HepG2 (cell line): ENCODE results near the gene HMCN2. TPM values are rescaled to one million over a fixed set of nuclear protein-coding genes. Genes with fewer than 3 reads are reported as not detected.

ENCODE experiments used
- BRF2 ChIP-seq: sonication (generic); formaldehyde crosslinking; IDR thresholded peaks from 2 replicates; pipeline ENCODE4 v1.8.1; 2022; ENCODE audit warnings: mild to moderate bottlenecking, missing genetic modification reagents
- CENPBD1 ChIP-seq: sonication (generic); formaldehyde crosslinking; IDR thresholded peaks from 2 replicates; pipeline ENCODE4 v1.8.0; 2022; ENCODE audit warnings: missing genetic modification reagents, low read depth, mild to moderate bottlenecking, borderline replicate concordance
- DNMT1 ChIP-seq: sonication (generic); formaldehyde crosslinking; IDR thresholded peaks from 2 replicates; pipeline ENCODE4 v1.5.1; 2020; ENCODE audit warnings: mild to moderate bottlenecking, missing genetic modification reagents
- ETS1 ChIP-seq: sonication (generic); formaldehyde crosslinking; IDR thresholded peaks from 2 replicates; pipeline ENCODE4 v1.4.0; 2020; ENCODE audit warnings: missing genetic modification reagents
- GLMP ChIP-seq: sonication (generic); formaldehyde crosslinking; IDR thresholded peaks from 2 replicates; pipeline ENCODE4 v1.9.0; 2021; ENCODE audit warnings: missing genetic modification reagents, mild to moderate bottlenecking, borderline replicate concordance
- HDAC2 ChIP-seq: sonication (generic); formaldehyde crosslinking; IDR thresholded peaks from 2 replicates; pipeline ENCODE4 v1.4.0; 2020; ENCODE audit warnings: missing genetic modification reagents
- HNRNPLL ChIP-seq: fragments of 200-400 bp; formaldehyde crosslinking; IDR thresholded peaks from 2 replicates; pipeline ENCODE4 v1.6.1; 2017; ENCODE audit warnings: mild to moderate bottlenecking, low read depth, low read length; ENCODE audit not compliant: poor library complexity, severe bottlenecking
- HOXA7 ChIP-seq: sonication (generic); formaldehyde crosslinking; IDR thresholded peaks from 2 replicates; pipeline ENCODE4 v1.8.1; 2022; ENCODE audit warnings: mild to moderate bottlenecking, missing genetic modification reagents, moderate library complexity
- JUNB ChIP-seq: sonication (generic); formaldehyde crosslinking; IDR thresholded peaks from 2 replicates; pipeline ENCODE4 v1.8.0; 2022; ENCODE audit warnings: missing genetic modification reagents, mild to moderate bottlenecking, borderline replicate concordance
- KDM5B ChIP-seq: sonication (generic); formaldehyde crosslinking; IDR thresholded peaks from 2 replicates; pipeline ENCODE4 v1.4.0; 2020; ENCODE audit warnings: missing genetic modification reagents, mild to moderate bottlenecking, borderline replicate concordance
- MTF1 ChIP-seq: sonication (generic); formaldehyde crosslinking; IDR thresholded peaks from 2 replicates; pipeline ENCODE4 v1.5.0; 2020; ENCODE audit warnings: missing genetic modification reagents
- SCMH1 ChIP-seq: sonication (generic); formaldehyde crosslinking; IDR thresholded peaks from 2 replicates; pipeline ENCODE4 v1.9.0; 2021; ENCODE audit warnings: missing genetic modification reagents, mild to moderate bottlenecking, borderline replicate concordance
- ZBTB39 ChIP-seq: sonication (generic); formaldehyde crosslinking; IDR thresholded peaks from 2 replicates; pipeline ENCODE4 v1.5.0; 2020; ENCODE audit warnings: missing genetic modification reagents
- ZFAT ChIP-seq: sonication (generic); formaldehyde crosslinking; conservative IDR thresholded peaks from 2 replicates; pipeline ENCODE4 v1.8.1; 2023; ENCODE audit warnings: missing genetic modification reagents, inconsistent platforms
- ZNF205 ChIP-seq: IDR thresholded peaks from 2 replicates; pipeline ENCODE4 v1.6.1; 2018; ENCODE audit warnings: missing biosample characterization, missing genetic modification reagents
- ZNF274 ChIP-seq: sonication (generic); formaldehyde crosslinking; IDR thresholded peaks from 2 replicates; pipeline ENCODE4 v1.5.1; 2020; ENCODE audit warnings: mild to moderate bottlenecking, missing genetic modification reagents
- ZNF296 ChIP-seq: sonication (generic); formaldehyde crosslinking; conservative IDR thresholded peaks from 2 replicates; pipeline ENCODE4 v1.5.0; 2020; ENCODE audit warnings: mild to moderate bottlenecking, missing genetic modification reagents
- ZNF567 ChIP-seq: sonication (generic); formaldehyde crosslinking; IDR thresholded peaks from 2 replicates; pipeline ENCODE4 v1.8.1; 2023; ENCODE audit warnings: mild to moderate bottlenecking, missing genetic modification reagents, borderline replicate concordance
- ZNF576 ChIP-seq: sonication (generic); formaldehyde crosslinking; IDR thresholded peaks from 2 replicates; pipeline ENCODE4 v1.4.0; 2020; ENCODE audit warnings: mild to moderate bottlenecking, missing genetic modification reagents
- ZSCAN25 ChIP-seq: sonication (generic); formaldehyde crosslinking; IDR thresholded peaks from 2 replicates; pipeline ENCODE4 v1.8.0; 2022; ENCODE audit warnings: mild to moderate bottlenecking, missing genetic modification reagents
- ZXDC ChIP-seq: sonication (generic); formaldehyde crosslinking; IDR thresholded peaks from 2 replicates; pipeline ENCODE4 v1.5.0; 2020; ENCODE audit warnings: mild to moderate bottlenecking, missing genetic modification reagents
- polyA plus RNA-seq, 8 experiments: library from polyadenylated mRNA; depleted of rRNA in 3 of 8; stranded (reverse) in 7 of 8; unstranded in 1 of 8; fragments of >200 nt; fragmentation: Illumina TruSeq in 4 of 8; extraction: Trizol in 4 of 8; gene quantifications; 2 replicates each; pipeline versions ENCODE4 v1.2.1 to v1.2.3, GENCODE V29; 2011 to 2016; ENCODE audit warnings: low read depth in 4 of 8, missing spikeins in 1 of 8, mixed read lengths in 1 of 8; ENCODE audit not compliant: insufficient read depth in 1 of 8
- total RNA-seq, 5 experiments: library from RNA; depleted of rRNA; stranded (reverse); fragments of >200 nt; fragmentation: Illumina TruSeq; extraction: Trizol; gene quantifications; 2 replicates each; pipeline ENCODE4 v1.2.3, GENCODE V29; 2016; ENCODE audit warnings: low read depth in 1 of 5

HMCN2 gene
- total and polyA plus RNA-seq, 2 of the 13 experiments (the other 11 are each of a cell fraction or from before 2014, with no cell fraction given): 0.09 TPM; not detected in 1

GRCh38 chr9:130461218-130461630 is 195.7 kb downstream of the HMCN2 start (continued):
- no peak for TF ChIP-seq SCMH1 (CRISPR knock-in tag)
- no peak for TF ChIP-seq HNRNPLL
- no peak for TF ChIP-seq ZXDC (CRISPR knock-in tag)
- no peak for TF ChIP-seq ZFAT (CRISPR knock-in tag)
- no peak for TF ChIP-seq HDAC2 (CRISPR knock-in tag)
- TF ChIP-seq ZNF274 (CRISPR knock-in tag): peak; percentile 57; the same call in 1 of the 2 replicates
- TF ChIP-seq ETS1 (CRISPR knock-in tag): no peak
- TF ChIP-seq ZNF296 (CRISPR knock-in tag): no peak
- TF ChIP-seq ZSCAN25: no peak
- TF ChIP-seq DNMT1 (CRISPR knock-in tag): peak; percentile 45; the same call in 1 of the 2 replicates
- no peak for TF ChIP-seq BRF2 (CRISPR knock-in tag)
- no peak for TF ChIP-seq JUNB (CRISPR knock-in tag)
- TF ChIP-seq CENPBD1 (CRISPR knock-in tag): no peak
- TF ChIP-seq ZNF576 (CRISPR knock-in tag): 0 out of 2 replicates have a peak, but pooled peaks have one; percentile 52
- 0 out of 2 replicates have a peak, but pooled peaks have one; percentile 57 for TF ChIP-seq ZNF567 (CRISPR knock-in tag)
- no peak for TF ChIP-seq ZBTB39 (CRISPR knock-in tag)
- TF ChIP-seq GLMP (CRISPR knock-in tag): no peak
- TF ChIP-seq HOXA7 (CRISPR knock-in tag): no peak
- TF ChIP-seq ZNF205 (CRISPR knock-in tag): no peak
- TF ChIP-seq MTF1: no peak
- peak; percentile 54; the same call in 1 of the 2 replicates for TF ChIP-seq KDM5B (CRISPR knock-in tag)
